Measurements from ENCODE around the gene IFT80.

IFT80 gene

DNA sequence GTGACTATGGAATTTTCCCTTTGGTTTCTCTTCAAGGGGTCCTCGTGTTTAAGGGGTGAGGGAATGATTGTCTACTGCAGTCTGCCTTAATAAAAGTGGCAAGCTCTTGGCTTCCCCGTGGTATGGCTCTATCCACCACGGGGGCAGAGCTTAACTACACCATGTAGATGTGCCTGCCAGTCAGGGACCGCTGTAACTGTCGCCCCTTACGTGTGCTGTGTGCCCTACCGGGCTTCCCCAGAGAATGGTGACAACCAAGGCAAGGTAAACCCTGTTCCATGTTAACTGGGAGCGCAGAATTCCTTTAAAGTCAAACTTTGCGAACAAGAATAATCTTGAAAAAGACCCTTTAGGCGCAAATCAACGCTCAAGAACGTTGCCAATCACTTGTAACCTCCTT, 174.8 kb downstream of the IFT80 start:
- Mint-ChIP-seq H3K36me3 (ENCODE audit: low read depth) (no peaks in the 10 kb centered on the region), H3K4me3 (peak overlapping the region; percentile 85 to 89 (median 89)), H3K27me3 (ENCODE audit: low read depth) (peaks cover 93% of the 10 kb centered on the region), H3K4me1 (peaks cover 13% of the 10 kb centered on the region), H3K9me3 (no peaks in the 10 kb centered on the region), H3K27ac (no peak overlapping the region)
- TF ChIP-seq, protein P1, sequence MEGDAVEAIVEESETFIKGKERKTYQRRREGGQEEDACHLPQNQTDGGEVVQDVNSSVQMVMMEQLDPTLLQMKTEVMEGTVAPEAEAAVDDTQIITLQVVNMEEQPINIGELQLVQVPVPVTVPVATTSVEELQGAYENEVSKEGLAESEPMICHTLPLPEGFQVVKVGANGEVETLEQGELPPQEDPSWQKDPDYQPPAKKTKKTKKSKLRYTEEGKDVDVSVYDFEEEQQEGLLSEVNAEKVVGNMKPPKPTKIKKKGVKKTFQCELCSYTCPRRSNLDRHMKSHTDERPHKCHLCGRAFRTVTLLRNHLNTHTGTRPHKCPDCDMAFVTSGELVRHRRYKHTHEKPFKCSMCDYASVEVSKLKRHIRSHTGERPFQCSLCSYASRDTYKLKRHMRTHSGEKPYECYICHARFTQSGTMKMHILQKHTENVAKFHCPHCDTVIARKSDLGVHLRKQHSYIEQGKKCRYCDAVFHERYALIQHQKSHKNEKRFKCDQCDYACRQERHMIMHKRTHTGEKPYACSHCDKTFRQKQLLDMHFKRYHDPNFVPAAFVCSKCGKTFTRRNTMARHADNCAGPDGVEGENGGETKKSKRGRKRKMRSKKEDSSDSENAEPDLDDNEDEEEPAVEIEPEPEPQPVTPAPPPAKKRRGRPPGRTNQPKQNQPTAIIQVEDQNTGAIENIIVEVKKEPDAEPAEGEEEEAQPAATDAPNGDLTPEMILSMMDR (IDR thresholded peaks at IDR 0.05; ENCODE audit: unreplicated experiment in 3 of 3), result no peak

DNA sequence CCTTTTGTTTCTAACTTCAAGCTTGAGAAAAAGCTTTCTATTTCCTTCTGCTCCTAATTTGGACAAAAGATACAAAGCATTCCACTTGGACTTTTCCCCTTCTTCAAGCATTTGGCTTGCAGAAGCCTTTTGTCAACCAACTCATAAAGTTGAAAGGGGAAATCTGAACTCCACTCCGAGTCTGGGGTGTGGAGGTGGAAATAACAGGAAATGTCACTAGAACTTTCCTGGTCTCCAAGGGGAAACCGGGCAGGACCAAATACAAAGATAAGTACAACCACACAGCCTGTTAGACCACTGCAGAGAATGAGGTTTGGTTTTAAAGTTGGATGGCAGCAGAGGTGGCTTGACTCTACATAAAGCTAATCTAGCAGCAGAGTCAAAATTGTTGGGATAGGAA, 178.0 kb downstream of the IFT80 start:
- Mint-ChIP-seq H3K36me3 (ENCODE audit: low read depth) (no peaks in the 10 kb centered on the region), H3K27ac (no peak overlapping the region), H3K27me3 (ENCODE audit: low read depth) (peaks cover 78% of the 10 kb centered on the region), H3K4me1 (peaks cover 5% of the 10 kb centered on the region), H3K4me3 (no peak overlapping the region), H3K9me3 (no peaks in the 10 kb centered on the region)
- TF ChIP-seq, protein P1 (IDR thresholded peaks at IDR 0.05; ENCODE audit: unreplicated experiment in 3 of 3), result no peak

DNA sequence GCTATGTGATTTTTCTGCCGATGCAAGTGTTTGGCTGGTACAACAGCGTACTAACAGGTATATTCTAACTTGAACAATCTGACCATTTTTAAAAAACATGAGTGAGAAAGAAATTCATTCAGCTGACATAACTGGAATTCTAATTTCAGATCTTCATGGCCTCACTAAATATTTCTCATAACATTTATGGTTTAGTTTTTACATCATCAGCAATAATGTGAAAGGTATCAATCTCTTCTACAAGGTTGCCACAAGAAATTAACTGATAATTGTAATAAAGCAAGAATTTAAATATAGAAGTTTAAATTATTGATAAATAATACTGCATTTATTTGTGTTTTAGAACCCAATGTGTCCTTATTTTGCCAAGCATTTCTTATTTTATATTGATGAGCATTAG, 179.0 kb downstream of the IFT80 start:
- Mint-ChIP-seq H3K9me3 (no peaks in the 10 kb centered on the region), H3K4me3 (no peak overlapping the region), H3K36me3 (ENCODE audit: low read depth) (no peaks in the 10 kb centered on the region), H3K4me1 (peaks cover 4% of the 10 kb centered on the region), H3K27ac (no peak overlapping the region), H3K27me3 (ENCODE audit: low read depth) (peaks cover 70% of the 10 kb centered on the region)
- TF ChIP-seq, protein P1 (IDR thresholded peaks at IDR 0.05; ENCODE audit: unreplicated experiment in 3 of 3), result no peak

DNA sequence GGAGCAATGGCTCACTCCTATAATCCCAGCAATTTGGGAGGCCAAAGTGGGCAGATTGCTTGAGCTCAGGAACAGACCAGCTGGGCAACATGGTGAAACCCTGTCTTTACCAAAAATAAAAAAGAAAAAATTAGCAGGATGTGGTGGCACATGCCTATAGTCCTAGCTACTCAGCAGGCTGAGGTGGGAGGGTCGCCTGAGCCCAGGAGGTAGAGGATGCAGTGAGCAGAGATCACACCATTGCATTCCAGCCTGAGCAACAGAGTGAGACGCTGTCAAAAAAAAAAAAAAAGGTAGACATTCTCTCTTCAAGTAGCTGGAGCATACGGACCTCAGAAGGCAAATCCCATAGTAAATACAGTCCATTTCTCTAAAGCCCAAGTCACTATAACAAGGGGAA, 180.9 kb downstream of the IFT80 start:
- H3K4me3 Mint-ChIP-seq, result no peak overlapping the region
- no peaks in the 10 kb centered on the region for H3K4me1 Mint-ChIP-seq
- TF ChIP-seq, protein P1 (IDR thresholded peaks at IDR 0.05; ENCODE audit: unreplicated experiment in 3 of 3), result no peak
- no peaks in the 10 kb centered on the region for H3K9me3 Mint-ChIP-seq
- H3K27me3 Mint-ChIP-seq (ENCODE audit: low read depth), result peaks cover 51% of the 10 kb centered on the region
- no peak overlapping the region for H3K27ac Mint-ChIP-seq
- H3K36me3 Mint-ChIP-seq (ENCODE audit: low read depth), result no peaks in the 10 kb centered on the region

DNA sequence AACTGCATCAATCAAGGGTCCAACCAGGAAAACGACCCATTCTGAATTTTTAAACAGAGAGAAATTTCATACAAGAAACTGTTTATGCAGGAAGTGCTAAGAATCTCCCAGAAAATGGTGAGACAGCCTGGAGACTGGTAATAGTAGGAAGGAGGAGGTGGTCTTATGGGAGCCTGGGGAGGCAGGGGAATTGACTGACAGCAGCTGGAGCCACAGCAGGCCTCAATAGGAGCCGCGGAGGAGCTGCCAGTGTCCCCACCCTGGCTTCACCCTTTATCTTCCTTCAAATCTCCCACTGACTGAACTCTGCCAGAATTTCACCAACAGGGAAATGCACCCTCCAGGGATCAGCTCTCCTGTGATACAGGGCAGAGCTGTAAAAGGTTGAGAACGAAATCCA, 181.3 kb downstream of the IFT80 start:
- TF ChIP-seq, protein P1 (IDR thresholded peaks at IDR 0.05; ENCODE audit: unreplicated experiment in 3 of 3), result no peak
- H3K9me3 Mint-ChIP-seq, result no peaks in the 10 kb centered on the region
- no peak overlapping the region for H3K4me3 Mint-ChIP-seq
- no peak overlapping the region for H3K27ac Mint-ChIP-seq
- no peaks in the 10 kb centered on the region for H3K36me3 Mint-ChIP-seq (ENCODE audit: low read depth)
- H3K4me1 Mint-ChIP-seq, result no peaks in the 10 kb centered on the region
- peaks cover 47% of the 10 kb centered on the region for H3K27me3 Mint-ChIP-seq (ENCODE audit: low read depth)

DNA sequence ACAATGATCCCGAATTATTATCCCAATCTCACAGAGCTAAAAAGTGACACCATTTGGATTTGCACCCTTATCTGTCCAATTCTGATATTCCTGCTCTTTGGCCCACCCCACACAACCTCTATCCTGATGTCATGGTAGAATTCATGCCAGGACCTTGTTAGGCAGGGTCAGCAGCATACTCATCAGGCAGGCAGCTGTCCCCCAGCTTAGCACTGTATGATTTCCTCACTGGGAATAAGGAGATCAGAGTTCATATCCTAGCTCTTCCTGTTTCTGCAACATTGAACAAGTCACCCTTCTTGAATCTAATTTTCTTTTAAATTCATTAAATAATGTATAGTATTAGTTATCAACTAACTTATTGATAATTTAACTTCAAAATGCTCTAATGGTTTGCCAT, 185.8 kb downstream of the IFT80 start:
- no peaks in the 10 kb centered on the region for H3K36me3 Mint-ChIP-seq (ENCODE audit: low read depth)
- no peak overlapping the region for H3K4me3 Mint-ChIP-seq
- no peaks in the 10 kb centered on the region for H3K9me3 Mint-ChIP-seq
- H3K4me1 Mint-ChIP-seq, result no peaks in the 10 kb centered on the region
- H3K27me3 Mint-ChIP-seq (ENCODE audit: low read depth), result peaks cover 9% of the 10 kb centered on the region
- TF ChIP-seq, protein P1 (IDR thresholded peaks at IDR 0.05; ENCODE audit: unreplicated experiment in 3 of 3), result no peak
- H3K27ac Mint-ChIP-seq, result no peak overlapping the region
